ENCODE results near the gene UBXN6. TPM values are rescaled to one million over a fixed set of nuclear protein-coding genes. Genes with fewer than 3 reads are reported as not detected.

UBXN6 gene
- total and polyA plus RNA-seq, 2 of the 8 experiments (the other 6 are each of a cell fraction or from before 2014, with no cell fraction given) = 28.0 to 43.8 TPM

DNA sequence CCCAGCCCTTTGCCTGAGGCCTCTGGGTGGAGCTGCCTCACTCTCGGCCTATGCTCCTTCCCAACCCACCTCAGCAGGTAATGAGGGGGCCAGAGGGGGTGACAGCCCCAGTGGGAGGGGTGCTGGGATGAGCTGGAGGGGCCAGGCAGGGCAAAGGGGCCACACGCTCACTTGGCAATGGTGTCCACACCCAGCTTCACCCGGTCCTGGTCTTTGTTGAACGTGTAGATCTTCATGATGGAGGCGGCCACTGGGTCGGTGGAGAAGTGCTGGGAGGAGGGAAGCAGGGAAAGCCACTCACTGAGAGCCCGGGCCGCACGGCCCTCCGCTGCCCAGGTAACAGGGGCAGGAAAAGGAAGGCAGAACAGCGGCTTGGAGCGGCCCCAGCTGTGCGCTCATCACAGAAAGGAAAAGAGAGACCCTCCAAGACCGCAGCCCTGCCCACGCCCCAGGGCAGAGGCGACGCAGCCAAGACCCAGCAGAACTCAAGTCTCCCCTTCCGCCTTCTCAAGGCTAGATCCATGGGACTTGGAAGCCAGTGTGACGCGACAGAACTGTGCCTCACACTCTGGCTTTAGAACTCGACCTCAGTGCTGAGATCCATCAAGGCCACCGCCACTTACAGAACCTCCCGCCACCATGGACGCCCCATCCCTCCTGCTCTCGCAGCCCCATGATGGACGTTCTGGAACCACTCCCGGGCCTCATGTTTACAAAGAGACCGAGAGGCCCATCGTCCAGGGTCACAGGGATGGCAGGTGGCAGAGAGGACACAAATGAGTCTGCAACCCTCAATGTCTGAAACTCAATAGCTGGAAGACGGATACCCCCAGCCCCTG is 9.2 kb downstream of the UBXN6 start:
- ChIA-PET CTCF (ENCODE audit: partially characterized antibody) (interaction anchor here (0.7 to 6.9 kb wide), 10 partner anchors 10 to 185 kb away, joined by 3 to 34 read pairs (median 3); partner anchors contain the start of gene CHAF1A), POLR2A (ENCODE audit: partially characterized antibody) (interaction anchor here (0.6 to 58.1 kb wide), 8 partner anchors 11 to 96 kb away, joined by 3 to 1590 read pairs (median 3); partner anchors contain the start of genes CHAF1A, HDGFL2, SH3GL1 and UBXN6)
- Histone ChIP-seq H3K56ac (replicated peaks; ENCODE audit: insufficient read length, low read depth, low read length) (no peak overlapping the region), H4K5ac (ENCODE audit: insufficient read length, low read depth, low read length) (no peak overlapping the region), H3K23me2 (ENCODE audit: low read depth, low read length) (no peaks in the 10 kb centered on the region), H2BK120ac (replicated peaks; ENCODE audit: low read depth, low read length) (no peak overlapping the region), H3K27ac (ENCODE audit: low read depth, low read length) (no peak overlapping the region; the same call in 1 of the 2 replicates), H3K79me2 (ENCODE audit: control insufficient read depth in 1 of 2, insufficient read depth in 2 of 2, low read length in 2 of 2) (no peaks in the 10 kb centered on the region), H3K4me1 (replicated peaks in 1 of 4; ENCODE audit: control insufficient read depth in 3 of 4, insufficient read depth in 4 of 4, low read length in 3 of 4) (peaks cover 0 to 2% (median 0%) of the 10 kb centered on the region in 4 experiments; a peak in 4 of 7 replicates), H2AK5ac (ENCODE audit: low read depth, low read length) (no peak overlapping the region), H4K20me1 (replicated peaks in 1 of 2; ENCODE audit: control insufficient read depth in 1 of 2, insufficient read depth in 2 of 2, low read length in 2 of 2) (peaks cover 10 to 21% of the 10 kb centered on the region in 2 experiments), H2BK15ac (ENCODE audit: low read length) (no peak overlapping the region), H3K14ac (ENCODE audit: insufficient read length) (no peak overlapping the region), H2AFZ (ENCODE audit: low read length) (no peak overlapping the region), H3K23ac (ENCODE audit: insufficient read length) (no peak overlapping the region), H3K79me1 (ENCODE audit: low read depth, low read length) (no peaks in the 10 kb centered on the region), H4K8ac (ENCODE audit: extremely low read depth, insufficient read depth, low read length) (no peak overlapping the region; the same call in 1 of the 2 replicates), H2BK5ac (ENCODE audit: low read depth, low read length) (no peak overlapping the region), H3K9me3 (ENCODE audit: insufficient read depth in 2 of 2, low read depth in 1 of 2, low read length in 1 of 2) (no peaks in the 10 kb centered on the region), H3K27me3 (replicated peaks in 1 of 4; ENCODE audit: control insufficient read depth in 3 of 4, extremely low read depth in 1 of 4, insufficient read depth in 3 of 4, low read length in 3 of 4) (no peaks in the 10 kb centered on the region), H3K4me3 (ENCODE audit: extremely low read depth in 1 of 4, insufficient read depth in 2 of 4, low read depth in 3 of 4, low read length in 4 of 4) (no peak overlapping the region), H2BK12ac (ENCODE audit: low read depth, low read length) (no peak overlapping the region), H3K18ac (ENCODE audit: extremely low read depth, low read length) (no peak overlapping the region), H3K4ac (replicated peaks; ENCODE audit: insufficient read length, low read depth, low read length) (no peak overlapping the region), H4K91ac (replicated peaks; ENCODE audit: insufficient read length, low read length) (no peak overlapping the region), H3K36me3 (ENCODE audit: control insufficient read depth in 2 of 4, insufficient read depth in 4 of 4, low read length in 3 of 4) (peaks cover 10 to 26% (median 21%) of the 10 kb centered on the region in 4 experiments; a peak in 7 of 8 replicates), H2BK20ac (ENCODE audit: low read length) (no peak overlapping the region), H3K4me2 (ENCODE audit: insufficient read depth in 1 of 2, low read depth in 2 of 2, low read length in 2 of 2) (no peak overlapping the region), H3K9ac (replicated peaks in 1 of 4; ENCODE audit: extremely low read depth in 1 of 4, low read depth in 3 of 4, low read length in 3 of 4) (no peak overlapping the region)
- FAIRE-seq (no peak), DNase-seq (ENCODE audit: low read depth in 1 of 2, low spot score in 2 of 2) (no peak)
- TF ChIP-seq SIRT6 (IDR thresholded peaks at IDR 0.05; ENCODE audit: low read length) (no peak), SP4 (IDR thresholded peaks at IDR 0.05; ENCODE audit: low read length) (no peak), CTBP2 (IDR thresholded peaks at IDR 0.05; ENCODE audit: borderline replicate concordance, insufficient read depth, insufficient read length, low read length) (no peak), JUND (IDR thresholded peaks at IDR 0.05; ENCODE audit: low read length) (no peak)
- WGBS, 2 experiments (ENCODE audit: extremely low coverage in 1 of 2, insufficient coverage in 1 of 2, insufficient read length in 1 of 2, insufficient replicate concordance in 2 of 2, low coverage in 1 of 2, low lambda C conversion rate in 2 of 2, missing lambda C conversion rate in 1 of 2) = 88% methylated on average over 28 of the region's 30 CpGs; no CpG with 5 or more reads in 1 of the 2 experiments
